A549 (cell line): ENCODE results near the gene TMEM198. TPM values are rescaled to one million over a fixed set of nuclear protein-coding genes. Genes with fewer than 3 reads are reported as not detected.

Experiments used
- ATAC-seq, 2 experiments: fragments of 200-7000 bp in 1 of 2; fragments of >200 bp in 1 of 2; cut with Nextera tagmentation in 1 of 2; cut with Tn5 transposase in 1 of 2; 3 replicates each; pipeline versions ENCODE4 v1.8.0 to v1.9.1; 2018 to 2020; ENCODE audit warnings: mild to moderate bottlenecking in 1 of 2, moderate library complexity in 1 of 2
- CTCF ChIA-PET: fragments of 300-600 bp; sonication (Branson Sonifier 250); formaldehyde crosslinking; extraction: SDS; loops from one replicate; lab custom pipeline; 2021; ENCODE audit warnings: antibody characterized with exemption, inconsistent platforms; lab: Yijun Ruan, JAX
- POLR2A ChIA-PET: fragments of 350-600 bp; formaldehyde crosslinking; extraction: SDS; loops from one replicate; lab custom pipeline; 2021; ENCODE audit warnings: antibody characterized with exemption, inconsistent platforms; lab: Yijun Ruan, JAX
- DNase-seq, 2 experiments: peaks; one replicate each; pipeline versions ENCODE4 v3.0.0 to v3.0.0-alpha.2; 2011 to 2016; ENCODE audit warnings: low read depth in 1 of 2, low spot score in 1 of 2
- FAIRE-seq: peaks from 2 replicates; lab custom pipeline; 2011; peaks lifted over from hg19 to GRCh38; lab: Jason Lieb, UNC
- H3K27ac ChIP-seq, 2 experiments: fragments of >200 bp; sonication (Bioruptor Twin); formaldehyde crosslinking; 3 replicates each; pipeline ENCODE4 v1.5.1; 2016 to 2017
- H3K4me1 ChIP-seq: fragments of >200 bp; sonication (Bioruptor Twin); formaldehyde crosslinking; 3 replicates; pipeline ENCODE4 v1.6.1; 2016
- H3K4me2 ChIP-seq: fragments of >200 bp; sonication (Bioruptor Twin); formaldehyde crosslinking; 3 replicates; pipeline ENCODE4 v1.6.1; 2016
- H3K4me3 ChIP-seq: fragments of >200 bp; sonication (Bioruptor Twin); formaldehyde crosslinking; 3 replicates; pipeline ENCODE4 v1.5.1; 2016
- H3K9me3 ChIP-seq: fragments of >200 bp; sonication (Bioruptor Twin); formaldehyde crosslinking; 3 replicates; pipeline ENCODE4 v1.6.1; 2016
- BCL3 ChIP-seq: fragments of >200 bp; sonication (Bioruptor Twin); formaldehyde crosslinking; IDR thresholded peaks from 3 replicates; pipeline ENCODE4 v1.6.1; 2016
- BHLHE40 ChIP-seq: IDR thresholded peaks from 2 replicates; pipeline ENCODE4 v1.6.1; 2012; ENCODE audit warnings: low read depth, low read length, inconsistent platforms
- CBX8 ChIP-seq: fragments of 200-600 bp; sonication (generic); IDR thresholded peaks from 2 replicates; pipeline ENCODE4 v1.6.1; 2016
- CEBPB ChIP-seq, 2 experiments: fragments of >200 bp in 1 of 2; sonication (Bioruptor Twin) in 1 of 2; formaldehyde crosslinking in 1 of 2; IDR thresholded peaks; 2 replicates each; pipeline ENCODE4 v1.6.1; 2012 to 2016
- CHD2 ChIP-seq: fragments of 150-350 bp; IDR thresholded peaks from 2 replicates; pipeline ENCODE4 v1.6.1; 2014; ENCODE audit warnings: low read length; ENCODE audit not compliant: partially characterized antibody
- EHF ChIP-seq: fragments of 250-450 bp; sonication (Bioruptor Pico); IDR thresholded peaks from 2 replicates; pipeline ENCODE4 v1.5.0; 2020; ENCODE audit warnings: mild to moderate bottlenecking
- ELK1 ChIP-seq: fragments of 150-350 bp; IDR thresholded peaks from 2 replicates; pipeline ENCODE4 v1.6.1; 2014; ENCODE audit warnings: low read depth, mild to moderate bottlenecking, low read length
- EP300 ChIP-seq, 2 experiments: fragments of >200 bp; sonication (Bioruptor Twin); formaldehyde crosslinking; IDR thresholded peaks; 2 replicates in 1 of 2; 3 replicates in 1 of 2; pipeline ENCODE4 v1.6.1; 2016 to 2017
- FOXS1 ChIP-seq: fragments of 250-450 bp; sonication (Bioruptor Pico); IDR thresholded peaks from 2 replicates; pipeline ENCODE4 v1.5.0; 2020; ENCODE audit warnings: mild to moderate bottlenecking, moderate library complexity
- GATA3 ChIP-seq: IDR thresholded peaks from 2 replicates; pipeline ENCODE4 v1.6.1; 2012; ENCODE audit warnings: borderline replicate concordance
- HES2 ChIP-seq: fragments of >200 bp; sonication (Bioruptor Twin); formaldehyde crosslinking; IDR thresholded peaks from 2 replicates; pipeline ENCODE4 v1.6.1; 2016
- HMGXB4 ChIP-seq: fragments of 250-450 bp; sonication (Bioruptor Pico); IDR thresholded peaks from 2 replicates; pipeline ENCODE4 v1.5.0; 2021; ENCODE audit warnings: mild to moderate bottlenecking, moderate library complexity, borderline replicate concordance
- HOXB5 ChIP-seq: fragments of 250-450 bp; sonication (Bioruptor Pico); IDR thresholded peaks from 2 replicates; pipeline ENCODE4 v1.5.0; 2020; ENCODE audit warnings: mild to moderate bottlenecking, moderate library complexity
- KDM5A ChIP-seq: fragments of 200-600 bp; sonication (generic); IDR thresholded peaks from 2 replicates; pipeline ENCODE4 v1.6.1; 2016; ENCODE audit warnings: antibody characterized with exemption, mild to moderate bottlenecking
- MAZ ChIP-seq: fragments of 150-350 bp; IDR thresholded peaks from 2 replicates; pipeline ENCODE4 v1.6.1; 2014; ENCODE audit warnings: antibody characterized with exemption, low read depth, low read length, borderline replicate concordance
- MYC ChIP-seq: IDR thresholded peaks from 2 replicates; pipeline ENCODE4 v1.6.1; 2012; ENCODE audit warnings: mild to moderate bottlenecking, inconsistent platforms, low read length, improper control_type of control experiment, borderline replicate concordance
- NFE2L2 ChIP-seq: fragments of 150-350 bp; conservative IDR thresholded peaks from 2 replicates; pipeline ENCODE4 v1.6.1; 2014; ENCODE audit warnings: low read length
- NPAS2 ChIP-seq: fragments of 250-450 bp; sonication (Bioruptor Pico); IDR thresholded peaks from 2 replicates; pipeline ENCODE4 v1.8.0; 2022; ENCODE audit warnings: mild to moderate bottlenecking, moderate library complexity, borderline replicate concordance
- NR3C1 ChIP-seq: fragments of >200 bp; sonication (Bioruptor Twin); formaldehyde crosslinking; IDR thresholded peaks from 3 replicates; pipeline ENCODE4 v1.6.1; 2017
- POLR2A ChIP-seq: IDR thresholded peaks from 2 replicates; pipeline ENCODE4 v1.6.1; 2012; ENCODE audit warnings: mild to moderate bottlenecking, low read length
- RARB ChIP-seq: fragments of 250-450 bp; sonication (Bioruptor Pico); IDR thresholded peaks from 2 replicates; pipeline ENCODE4 v1.8.0; 2021; ENCODE audit warnings: mild to moderate bottlenecking, moderate library complexity
- REST ChIP-seq: fragments of 200-600 bp; sonication (generic); IDR thresholded peaks from 2 replicates; pipeline ENCODE4 v1.6.1; 2016; ENCODE audit warnings: antibody characterized with exemption, mild to moderate bottlenecking, moderate library complexity
- RFX5 ChIP-seq: fragments of 450-650 bp; IDR thresholded peaks from 2 replicates; pipeline ENCODE4 v1.7.1; 2014; ENCODE audit warnings: antibody characterized with exemption, mild to moderate bottlenecking, moderate library complexity
- RNF2 ChIP-seq: fragments of 200-600 bp; sonication (generic); IDR thresholded peaks from 2 replicates; pipeline ENCODE4 v1.6.1; 2016; ENCODE audit warnings: low read depth, mild to moderate bottlenecking, antibody characterized with exemption, moderate library complexity, borderline replicate concordance
- SREBF2 ChIP-seq: fragments of 450-650 bp; IDR thresholded peaks from 2 replicates; pipeline ENCODE4 v1.6.1; 2014; ENCODE audit warnings: mild to moderate bottlenecking, moderate library complexity
- ZSCAN20 ChIP-seq: fragments of 250-450 bp; sonication (Bioruptor Pico); IDR thresholded peaks from 2 replicates; pipeline ENCODE4 v1.8.0; 2022; ENCODE audit warnings: mild to moderate bottlenecking, moderate library complexity
- WGBS: methylation state at CpG from one replicate; pipeline ENCODE4 v1.1.6; 2017; ENCODE audit errors: missing lambda C conversion rate; 5-methylcytosine and 5-hydroxymethylcytosine counted together
- polyA plus RNA-seq, 4 experiments: library from polyadenylated mRNA; depleted of rRNA in 3 of 4; stranded (reverse); fragments of >200 nt; fragmentation: RNase III in 1 of 4; extraction: RNeasy Plus Mini Kit Qiagen cat#74134 plus additional on column Dnase treatment in 1 of 4; gene quantifications; 2 replicates in 3 of 4; 3 replicates in 1 of 4; pipeline ENCODE4 v1.2.3, GENCODE V29; 2011 to 2017

The TMEM198 gene
- polyA plus RNA-seq, 2 of the 4 experiments (the other 2 are of a cell fraction) = 0.31 to 0.37 TPM

- H3K4me2 ChIP-seq = no peak overlapping the region
- no peak for ATAC-seq
- no peak for TF ChIP-seq MAZ
- TF ChIP-seq CEBPB (IDR thresholded peaks at IDR 0.05) = no peak
- TF ChIP-seq KDM5A = no peak
- TF ChIP-seq NPAS2 (CRISPR knock-in tag) = no peak
- TF ChIP-seq HOXB5 (CRISPR knock-in tag) = no peak
- TF ChIP-seq RNF2 = no peak
- no peak for TF ChIP-seq ELK1
- TF ChIP-seq CBX8 = no peak
- no peak for TF ChIP-seq HES2
- no peak for TF ChIP-seq RFX5
- TF ChIP-seq SREBF2 = no peak
- TF ChIP-seq CHD2 = no peak
- TF ChIP-seq NR3C1 = no peak
- no peak for TF ChIP-seq MYC
- no peak for TF ChIP-seq REST
- no peak for TF ChIP-seq BCL3
- no peak for TF ChIP-seq BHLHE40
- no peak for TF ChIP-seq POLR2A
- TF ChIP-seq ZSCAN20 (CRISPR knock-in tag) = no peak
- no peak for TF ChIP-seq EHF
- TF ChIP-seq, all 56 proteins: peak for 0
- POLR2A ChIA-PET = no interaction called here
- H3K9me3 ChIP-seq = no peaks in the 10 kb centered on the region
- FAIRE-seq (no peak), DNase-seq (no peak)
- peaks cover 7% of the 10 kb centered on the region; the same call in 2 of the 3 replicates for H3K4me1 ChIP-seq
- no peak overlapping the region for H3K27ac ChIP-seq
- CTCF ChIA-PET = interaction anchor here (1.0 to 1.4 kb wide), 3 partner anchors 10 to 63 kb away, joined by 3 to 4 read pairs (median 3); no protein-coding TSS in a partner anchor
- 56% methylated on average over 6 of the region's 6 CpGs for WGBS
- H3K4me3 ChIP-seq = no peak overlapping the region
These were observed 48.9 kb downstream of the TMEM198 start for GRCh38 chr2:219592736-219593135.

- TF ChIP-seq CBX8 (no peak), MAZ (no peak), BCL3 (no peak), EP300 (IDR thresholded peaks at IDR 0.05) (no peak), NFE2L2 (no peak), GATA3 (no peak), HMGXB4 (no peak), NPAS2 (CRISPR knock-in tag) (no peak), RARB (CRISPR knock-in tag) (no peak), FOXS1 (no peak), CHD2 (no peak), MYC (no peak)
- DNase-seq = no peak
- no peak for FAIRE-seq
- H3K4me2 ChIP-seq = no peak overlapping the region
- ChIA-PET CTCF (interaction anchor here (1.0 to 1.3 kb wide), 3 partner anchors 10 to 63 kb away, joined by 3 to 4 read pairs (median 3); no protein-coding TSS in a partner anchor), POLR2A (no interaction called here)
- WGBS = 53% methylated on average over 2 of the region's 2 CpGs
- H3K27ac ChIP-seq = no peak overlapping the region
- H3K4me3 ChIP-seq = no peak overlapping the region
- H3K4me1 ChIP-seq = peaks cover 7% of the 10 kb centered on the region; the same call in 2 of the 3 replicates
- H3K9me3 ChIP-seq = no peaks in the 10 kb centered on the region
- ATAC-seq = no peak
These were observed 49.3 kb downstream of the TMEM198 start for GRCh38 chr2:219593154-219593553.
